ENCODE data around the gene CACNB3. TPM values are rescaled to one million over a fixed set of nuclear protein-coding genes. Genes with fewer than 3 reads are reported as not detected.
A peak's percentile ranks its signal among the peaks of the same experiment; 100 is the strongest.

The CACNB3 gene
- total and polyA plus RNA-seq, 2 of the 13 experiments (the other 11 are each of a cell fraction or from before 2014, with no cell fraction given), result 0.29 to 0.54 TPM

- no peak for TF ChIP-seq ZNF501 (CRISPR knock-in tag; IDR thresholded peaks at IDR 0.05)
- no peak for TF ChIP-seq TCF12 (IDR thresholded peaks at IDR 0.05)
- no peak for TF ChIP-seq TCF12 (CRISPR knock-in tag; IDR thresholded peaks at IDR 0.05)
- TF ChIP-seq ARID4A (CRISPR knock-in tag; IDR thresholded peaks at IDR 0.05; ENCODE audit: borderline replicate concordance), result peak; percentile 49; the same call in 1 of the 2 replicates
- TF ChIP-seq ARNT2 (CRISPR knock-in tag; IDR thresholded peaks at IDR 0.05; ENCODE audit: low read depth), result no peak
- TF ChIP-seq THAP11 (CRISPR knock-in tag; IDR thresholded peaks at IDR 0.05), result no peak
- no peak for TF ChIP-seq POGK (CRISPR knock-in tag; conservative IDR thresholded peaks at IDR 0.05)
- no peak for TF ChIP-seq KAT7 (CRISPR knock-in tag; IDR thresholded peaks at IDR 0.05; ENCODE audit: borderline replicate concordance)
- TF ChIP-seq SOX6 (IDR thresholded peaks at IDR 0.05), result no peak
- TF ChIP-seq SOX6 (CRISPR knock-in tag; IDR thresholded peaks at IDR 0.05), result peak; percentile 44; the same call in 1 of the 2 replicates
- TF ChIP-seq ZSCAN31 (CRISPR knock-in tag; IDR thresholded peaks at IDR 0.05; ENCODE audit: low read depth), result no peak
Measured at GRCh38 chr12:48810903-48811431, 7.3 kb upstream of the CACNB3 start (continued).
